K562 (cell line): Measurements from ENCODE around the gene RUVBL2. TPM values are rescaled to one million over a fixed set of nuclear protein-coding genes. Genes with fewer than 3 reads are reported as not detected.
A peak's percentile ranks its signal among the peaks of the same experiment; 100 is the strongest.

Experiments used
- CEBPZ ChIP-seq: fragments of 150-350 bp; IDR thresholded peaks from 2 replicates; pipeline ENCODE4 v1.6.1; 2014; ENCODE audit warnings: low read depth, mild to moderate bottlenecking, low read length, borderline replicate concordance
- HDAC3 ChIP-seq: fragments of 450-650 bp; IDR thresholded peaks from 2 replicates; pipeline ENCODE4 v1.6.1; 2018; ENCODE audit warnings: borderline replicate concordance, mild to moderate bottlenecking, moderate library complexity; ENCODE audit not compliant: partially characterized antibody
- NFYB ChIP-seq: IDR thresholded peaks from 2 replicates; pipeline ENCODE4 v1.6.1; 2011; ENCODE audit warnings: mild to moderate bottlenecking, moderate library complexity; ENCODE audit not compliant: insufficient read length; ENCODE audit errors: extremely low read depth
- POLR2G ChIP-seq: fragments of 200-400 bp; formaldehyde crosslinking; IDR thresholded peaks from 2 replicates; pipeline ENCODE4 v1.6.1; 2017; ENCODE audit warnings: low read depth, mild to moderate bottlenecking, antibody characterized with exemption, low read length, moderate library complexity
- POLR3G ChIP-seq: IDR thresholded peaks from 2 replicates; pipeline ENCODE4 v1.6.1; 2011; ENCODE audit not compliant: insufficient read length, insufficient replicate concordance; ENCODE audit errors: extremely low read depth
- SAP30 ChIP-seq: fragments of 200-600 bp; sonication (generic); IDR thresholded peaks from 2 replicates; pipeline ENCODE4 v1.6.1; 2012; ENCODE audit warnings: borderline replicate concordance, low read depth, mild to moderate bottlenecking, moderate library complexity, low read length, control low read depth, inconsistent platforms; ENCODE audit not compliant: insufficient read depth, poor library complexity, severe bottlenecking
- TRIM24 ChIP-seq, 2 experiments: fragments of 450-650 bp; IDR thresholded peaks; 2 replicates each; pipeline ENCODE4 v1.6.1; 2016
- U2AF1 ChIP-seq: fragments of 200-400 bp; formaldehyde crosslinking; optimal IDR thresholded peaks from 2 replicates; pipeline ENCODE3; 2017; ENCODE audit warnings: mild to moderate bottlenecking, low read depth, low read length, moderate library complexity
- ZNF239 ChIP-seq: fragments of 250-450 bp; sonication (Bioruptor Pico); IDR thresholded peaks from 2 replicates; pipeline ENCODE4 v1.4.0; 2020; ENCODE audit warnings: mild to moderate bottlenecking
- polyA plus RNA-seq, 8 experiments: library from polyadenylated mRNA; depleted of rRNA in 4 of 8; stranded (reverse) in 5 of 8; unstranded in 3 of 8; fragments of >200 nt; fragmentation: Nextera tagmentation in 2 of 8; fragmentation: Illumina TruSeq in 1 of 8; extraction: Ambion mirVana in 2 of 8; extraction: Trizol in 1 of 8; gene quantifications; 2 replicates each; pipeline versions ENCODE4 v1.2.1 to v1.2.3, GENCODE V29; 2011 to 2014; ENCODE audit warnings: inconsistent platforms in 1 of 8, missing spikeins in 1 of 8
- total RNA-seq, 7 experiments: library from RNA; depleted of rRNA in 6 of 7; stranded (reverse); fragments of >200 nt in 6 of 7; fragmentation: Illumina TruSeq in 2 of 7; extraction: Trizol in 2 of 7; gene quantifications; 2 replicates each; pipeline versions ENCODE4 v1.2.1 to v1.2.3, GENCODE V29; 2011 to 2021; ENCODE audit warnings: low replicate concordance in 1 of 7
- TF ChIP-seq, protein P1 (sequence below), 2 experiments: fragments of 150-350 bp in 1 of 2; IDR thresholded peaks; 2 replicates each; pipeline ENCODE4 v1.6.1; 2012 to 2016; ENCODE audit warnings: low read depth in 2 of 2, low read length in 2 of 2, mild to moderate bottlenecking in 1 of 2, moderate library complexity in 1 of 2
- TF ChIP-seq, protein P2 (sequence below), 2 experiments: IDR thresholded peaks in 1 of 2; conservative IDR thresholded peaks in 1 of 2; 2 replicates each; pipeline ENCODE4 v1.6.1; 2016; ENCODE audit warnings: low read depth in 2 of 2, mild to moderate bottlenecking in 1 of 2, missing compliant biosample characterization in 1 of 2, missing genetic modification characterization in 1 of 2, moderate library complexity in 1 of 2
- TF ChIP-seq, protein P3 (sequence below): fragments of 250-450 bp; sonication (Bioruptor Pico); IDR thresholded peaks from 2 replicates; pipeline ENCODE4 v1.5.0; 2021
- TF ChIP-seq, protein P4 (sequence below): sonication (generic); formaldehyde crosslinking; IDR thresholded peaks from 2 replicates; pipeline ENCODE4 v1.9.0; 2022; ENCODE audit warnings: mild to moderate bottlenecking, missing genetic modification reagents

The RUVBL2 gene
- total and polyA plus RNA-seq, 9 of the 15 experiments (the other 6 are each of a cell fraction or from before 2014, with no cell fraction given): 71.4 to 453 (median 237) TPM

DNA sequence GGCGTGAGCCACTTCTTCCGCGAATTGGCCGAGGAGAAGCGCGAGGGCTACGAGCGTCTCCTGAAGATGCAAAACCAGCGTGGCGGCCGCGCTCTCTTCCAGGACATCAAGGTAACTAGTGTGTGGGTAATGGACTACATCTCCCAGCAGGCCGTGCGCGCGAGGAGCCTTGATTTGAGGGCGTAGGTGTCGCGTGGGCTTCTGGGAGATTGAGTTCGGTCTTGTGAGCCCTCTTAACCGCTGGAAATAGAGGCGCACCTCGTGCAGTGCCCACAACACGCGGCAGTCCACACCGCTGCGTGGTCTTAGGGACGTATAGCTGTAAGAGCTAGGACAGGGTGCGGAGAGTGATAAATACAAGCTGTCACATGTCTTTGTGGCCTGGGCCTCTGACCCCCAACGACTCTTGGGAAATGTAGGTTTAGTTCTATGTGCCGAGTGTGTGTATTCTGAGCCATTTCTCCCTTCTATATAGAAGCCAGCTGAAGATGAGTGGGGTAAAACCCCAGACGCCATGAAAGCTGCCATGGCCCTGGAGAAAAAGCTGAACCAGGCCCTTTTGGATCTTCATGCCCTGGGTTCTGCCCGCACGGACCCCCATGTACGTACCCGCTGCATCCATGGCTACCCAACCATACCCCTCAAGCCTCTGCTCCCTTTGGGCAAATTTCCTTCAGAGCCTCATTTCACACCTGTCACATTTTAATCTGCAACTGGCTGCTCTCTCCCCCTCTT, 27.7 kb upstream of the RUVBL2 start (continued):
- TF ChIP-seq, protein P1, sequence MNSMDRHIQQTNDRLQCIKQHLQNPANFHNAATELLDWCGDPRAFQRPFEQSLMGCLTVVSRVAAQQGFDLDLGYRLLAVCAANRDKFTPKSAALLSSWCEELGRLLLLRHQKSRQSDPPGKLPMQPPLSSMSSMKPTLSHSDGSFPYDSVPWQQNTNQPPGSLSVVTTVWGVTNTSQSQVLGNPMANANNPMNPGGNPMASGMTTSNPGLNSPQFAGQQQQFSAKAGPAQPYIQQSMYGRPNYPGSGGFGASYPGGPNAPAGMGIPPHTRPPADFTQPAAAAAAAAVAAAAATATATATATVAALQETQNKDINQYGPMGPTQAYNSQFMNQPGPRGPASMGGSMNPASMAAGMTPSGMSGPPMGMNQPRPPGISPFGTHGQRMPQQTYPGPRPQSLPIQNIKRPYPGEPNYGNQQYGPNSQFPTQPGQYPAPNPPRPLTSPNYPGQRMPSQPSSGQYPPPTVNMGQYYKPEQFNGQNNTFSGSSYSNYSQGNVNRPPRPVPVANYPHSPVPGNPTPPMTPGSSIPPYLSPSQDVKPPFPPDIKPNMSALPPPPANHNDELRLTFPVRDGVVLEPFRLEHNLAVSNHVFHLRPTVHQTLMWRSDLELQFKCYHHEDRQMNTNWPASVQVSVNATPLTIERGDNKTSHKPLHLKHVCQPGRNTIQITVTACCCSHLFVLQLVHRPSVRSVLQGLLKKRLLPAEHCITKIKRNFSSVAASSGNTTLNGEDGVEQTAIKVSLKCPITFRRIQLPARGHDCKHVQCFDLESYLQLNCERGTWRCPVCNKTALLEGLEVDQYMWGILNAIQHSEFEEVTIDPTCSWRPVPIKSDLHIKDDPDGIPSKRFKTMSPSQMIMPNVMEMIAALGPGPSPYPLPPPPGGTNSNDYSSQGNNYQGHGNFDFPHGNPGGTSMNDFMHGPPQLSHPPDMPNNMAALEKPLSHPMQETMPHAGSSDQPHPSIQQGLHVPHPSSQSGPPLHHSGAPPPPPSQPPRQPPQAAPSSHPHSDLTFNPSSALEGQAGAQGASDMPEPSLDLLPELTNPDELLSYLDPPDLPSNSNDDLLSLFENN (IDR thresholded peaks at IDR 0.05; ENCODE audit: low read depth in 2 of 2, low read length in 2 of 2): peak in 1 of 2 experiments; percentile 21; a peak in 1 of 4 replicates
- TF ChIP-seq POLR2G (peak; percentile 82), POLR3G (no peak), NFYB (no peak), U2AF1 (no peak), SAP30 (no peak), TRIM24 (IDR thresholded peaks at IDR 0.05) (no peak), CEBPZ (no peak), ZNF239 (CRISPR knock-in tag) (no peak), HDAC3 (peak; percentile 14)
- TF ChIP-seq, protein P2, sequence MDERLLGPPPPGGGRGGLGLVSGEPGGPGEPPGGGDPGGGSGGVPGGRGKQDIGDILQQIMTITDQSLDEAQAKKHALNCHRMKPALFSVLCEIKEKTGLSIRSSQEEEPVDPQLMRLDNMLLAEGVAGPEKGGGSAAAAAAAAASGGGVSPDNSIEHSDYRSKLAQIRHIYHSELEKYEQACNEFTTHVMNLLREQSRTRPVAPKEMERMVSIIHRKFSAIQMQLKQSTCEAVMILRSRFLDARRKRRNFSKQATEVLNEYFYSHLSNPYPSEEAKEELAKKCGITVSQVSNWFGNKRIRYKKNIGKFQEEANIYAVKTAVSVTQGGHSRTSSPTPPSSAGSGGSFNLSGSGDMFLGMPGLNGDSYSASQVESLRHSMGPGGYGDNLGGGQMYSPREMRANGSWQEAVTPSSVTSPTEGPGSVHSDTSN (CRISPR knock-in tag; IDR thresholded peaks at IDR 0.05; ENCODE audit: low read depth): no peak
- TF ChIP-seq, protein P2 (tag; conservative IDR thresholded peaks at IDR 0.05; ENCODE audit: low read depth): no peak
- TF ChIP-seq, protein P3, sequence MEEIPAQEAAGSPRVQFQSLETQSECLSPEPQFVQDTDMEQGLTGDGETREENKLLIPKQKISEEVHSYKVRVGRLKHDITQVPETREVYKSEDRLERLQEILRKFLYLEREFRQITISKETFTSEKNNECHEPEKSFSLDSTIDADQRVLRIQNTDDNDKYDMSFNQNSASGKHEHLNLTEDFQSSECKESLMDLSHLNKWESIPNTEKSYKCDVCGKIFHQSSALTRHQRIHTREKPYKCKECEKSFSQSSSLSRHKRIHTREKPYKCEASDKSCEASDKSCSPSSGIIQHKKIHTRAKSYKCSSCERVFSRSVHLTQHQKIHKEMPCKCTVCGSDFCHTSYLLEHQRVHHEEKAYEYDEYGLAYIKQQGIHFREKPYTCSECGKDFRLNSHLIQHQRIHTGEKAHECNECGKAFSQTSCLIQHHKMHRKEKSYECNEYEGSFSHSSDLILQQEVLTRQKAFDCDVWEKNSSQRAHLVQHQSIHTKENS: no peak
- TF ChIP-seq, protein P4, sequence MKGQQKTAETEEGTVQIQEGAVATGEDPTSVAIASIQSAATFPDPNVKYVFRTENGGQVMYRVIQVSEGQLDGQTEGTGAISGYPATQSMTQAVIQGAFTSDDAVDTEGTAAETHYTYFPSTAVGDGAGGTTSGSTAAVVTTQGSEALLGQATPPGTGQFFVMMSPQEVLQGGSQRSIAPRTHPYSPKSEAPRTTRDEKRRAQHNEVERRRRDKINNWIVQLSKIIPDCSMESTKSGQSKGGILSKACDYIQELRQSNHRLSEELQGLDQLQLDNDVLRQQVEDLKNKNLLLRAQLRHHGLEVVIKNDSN (CRISPR knock-in tag): peak; percentile 41; the same call in 1 of the 2 replicates
